Measurements from ENCODE around the gene ABCC2.

DNA sequence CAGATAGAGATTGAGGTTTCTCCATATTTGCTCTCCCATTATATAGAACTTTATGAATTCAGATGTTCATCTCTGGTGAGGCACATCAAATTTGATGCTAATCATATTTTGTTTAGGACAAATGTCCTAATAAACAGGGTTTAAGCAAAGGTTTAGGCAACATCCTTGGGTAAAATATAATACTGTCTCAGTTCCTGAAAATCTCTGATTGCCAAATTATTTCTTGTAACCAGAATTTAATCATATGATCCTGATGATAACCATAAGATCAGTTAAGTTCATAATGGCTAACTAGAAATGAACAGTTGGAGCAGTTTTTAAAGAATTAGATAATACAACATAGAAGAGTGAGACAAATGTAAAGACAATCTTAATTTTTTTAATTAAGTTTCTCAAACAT lies 31.8 kb upstream of the ABCC2 start:
- TF ChIP-seq, protein P1, sequence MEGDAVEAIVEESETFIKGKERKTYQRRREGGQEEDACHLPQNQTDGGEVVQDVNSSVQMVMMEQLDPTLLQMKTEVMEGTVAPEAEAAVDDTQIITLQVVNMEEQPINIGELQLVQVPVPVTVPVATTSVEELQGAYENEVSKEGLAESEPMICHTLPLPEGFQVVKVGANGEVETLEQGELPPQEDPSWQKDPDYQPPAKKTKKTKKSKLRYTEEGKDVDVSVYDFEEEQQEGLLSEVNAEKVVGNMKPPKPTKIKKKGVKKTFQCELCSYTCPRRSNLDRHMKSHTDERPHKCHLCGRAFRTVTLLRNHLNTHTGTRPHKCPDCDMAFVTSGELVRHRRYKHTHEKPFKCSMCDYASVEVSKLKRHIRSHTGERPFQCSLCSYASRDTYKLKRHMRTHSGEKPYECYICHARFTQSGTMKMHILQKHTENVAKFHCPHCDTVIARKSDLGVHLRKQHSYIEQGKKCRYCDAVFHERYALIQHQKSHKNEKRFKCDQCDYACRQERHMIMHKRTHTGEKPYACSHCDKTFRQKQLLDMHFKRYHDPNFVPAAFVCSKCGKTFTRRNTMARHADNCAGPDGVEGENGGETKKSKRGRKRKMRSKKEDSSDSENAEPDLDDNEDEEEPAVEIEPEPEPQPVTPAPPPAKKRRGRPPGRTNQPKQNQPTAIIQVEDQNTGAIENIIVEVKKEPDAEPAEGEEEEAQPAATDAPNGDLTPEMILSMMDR (conservative IDR thresholded peaks at IDR 0.05 in 1 of 2, IDR thresholded peaks at IDR 0.05 in 1 of 2; ENCODE audit: low read depth in 1 of 2, low read length in 2 of 2): no peak
- no peak for TF ChIP-seq EZH2 (IDR thresholded peaks at IDR 0.05; ENCODE audit: low read length, missing control alignments)
